ENCODE measurements around the gene ZNF654. TPM values are rescaled to one million over a fixed set of nuclear protein-coding genes. Genes with fewer than 3 reads are reported as not detected.

The ZNF654 gene
- total RNA-seq, 1 experiment from 2014 or later: 7.0 TPM

GRCh38 chr3:88133711-88134263 is 74.7 kb downstream of the ZNF654 start:
- intact Hi-C loops (cut with micrococcal nuclease): no loop called here
- Histone ChIP-seq H3K9me2 (ENCODE audit: insufficient read depth) (no peaks in the 10 kb centered on the region), H3K9ac (ENCODE audit: low read length) (no peak overlapping the region), H4K20me1 (ENCODE audit: insufficient read depth) (no peaks in the 10 kb centered on the region), H3K4me1 (ENCODE audit: control insufficient read depth in 1 of 2, insufficient read depth in 2 of 2, low read length in 2 of 2) (no peaks in the 10 kb centered on the region), H3K4me3 (replicated peaks in 1 of 2; ENCODE audit: low read depth in 1 of 2, low read length in 2 of 2) (no peak overlapping the region), H3K4me2 (ENCODE audit: low read length) (no peak overlapping the region), H3K79me2 (ENCODE audit: insufficient read depth, low read length) (peaks cover 2% of the 10 kb centered on the region; the same call in 1 of the 2 replicates), H3K27ac (ENCODE audit: low read depth, low read length) (no peak overlapping the region), H2AFZ (ENCODE audit: low read depth, low read length, poor library complexity, severe bottlenecking) (no peak overlapping the region), H3K36me3 (ENCODE audit: control insufficient read depth in 1 of 2, insufficient read depth in 2 of 2, low read length in 2 of 2) (peaks cover 0 to 3% of the 10 kb centered on the region in 2 experiments; a peak in 3 of 4 replicates), H3K27me3 (ENCODE audit: insufficient read depth, low read length) (no peaks in the 10 kb centered on the region), H3K9me3 (ENCODE audit: control insufficient read depth in 1 of 2, insufficient read depth in 1 of 2, low read depth in 1 of 2, low read length in 2 of 2) (no peaks in the 10 kb centered on the region)
- CTCF ChIA-PET: no interaction called here
- ATAC-seq (no peak), DNase-seq (ENCODE audit: low read depth, low spot score) (no peak)
- TF ChIP-seq MAX (IDR thresholded peaks at IDR 0.05) (no peak), SIN3A (IDR thresholded peaks at IDR 0.05; ENCODE audit: low read depth) (no peak), POLR2AphosphoS5 (IDR thresholded peaks at IDR 0.05; ENCODE audit: low read depth, low read length) (no peak), REST (IDR thresholded peaks at IDR 0.05; ENCODE audit: low read depth) (no peak), TCF7L2 (IDR thresholded peaks at IDR 0.05; ENCODE audit: borderline replicate concordance, extremely low read depth, insufficient read depth, insufficient read length) (no peak), SRF (IDR thresholded peaks at IDR 0.05; ENCODE audit: low read depth) (no peak), RAD21 (IDR thresholded peaks at IDR 0.05; ENCODE audit: low read depth) (no peak), CTCF (IDR thresholded peaks at IDR 0.05 in 2 of 3, conservative IDR thresholded peaks at IDR 0.05 in 1 of 3; ENCODE audit: borderline replicate concordance in 1 of 3, insufficient read depth in 1 of 3, low read depth in 2 of 3, low read length in 2 of 3) (no peak), EZH2phosphoT487 (IDR thresholded peaks at IDR 0.05; ENCODE audit: borderline replicate concordance) (no peak), CBX3 (IDR thresholded peaks at IDR 0.05; ENCODE audit: low read depth) (no peak), JUND (IDR thresholded peaks at IDR 0.05) (no peak)
- POLR2A ChIA-PET: no interaction called here
- BruUV-seq (replicated peaks): no TSS peak
- RAD21 ChIA-PET (ENCODE audit: low non-redundant PET in 1 of 2, low total read pairs in 2 of 2, uncharacterized antibody in 2 of 2, unreplicated experiment in 2 of 2): no interaction called here

Measured in HCT116 (cell line).